HepG2 (cell line): ENCODE measurements around the gene STUB1. TPM values are rescaled to one million over a fixed set of nuclear protein-coding genes. Genes with fewer than 3 reads are reported as not detected.

ENCODE experiments used
- EP300 ChIP-seq, 3 experiments: sonication (generic) in 1 of 3; formaldehyde crosslinking in 1 of 3; IDR thresholded peaks; 2 replicates each; pipeline versions ENCODE4 v1.5.1 to v1.6.1; 2011 to 2020; ENCODE audit warnings: low read depth in 2 of 3, low read length in 2 of 3, borderline replicate concordance in 1 of 3, improper control_type of control experiment in 1 of 3, mild to moderate bottlenecking in 1 of 3, missing genetic modification reagents in 1 of 3, moderate library complexity in 1 of 3
- GMEB1 ChIP-seq: sonication (generic); formaldehyde crosslinking; IDR thresholded peaks from 2 replicates; pipeline ENCODE4 v1.5.1; 2020; ENCODE audit warnings: missing genetic modification reagents, mild to moderate bottlenecking, borderline replicate concordance
- KDM5A ChIP-seq: fragments of 200-600 bp; sonication (generic); IDR thresholded peaks from 2 replicates; pipeline ENCODE4 v1.7.0; 2018; ENCODE audit warnings: antibody characterized with exemption, mild to moderate bottlenecking, low read length, borderline replicate concordance
- KDM5B ChIP-seq: sonication (generic); formaldehyde crosslinking; IDR thresholded peaks from 2 replicates; pipeline ENCODE4 v1.4.0; 2020; ENCODE audit warnings: missing genetic modification reagents, mild to moderate bottlenecking, borderline replicate concordance
- NONO ChIP-seq, 2 experiments: fragments of 450-650 bp in 1 of 2; sonication (generic) in 1 of 2; formaldehyde crosslinking in 1 of 2; IDR thresholded peaks in 1 of 2; conservative IDR thresholded peaks in 1 of 2; 2 replicates each; pipeline versions ENCODE4 v1.6.1 to v1.8.0; 2017 to 2022; ENCODE audit warnings: mild to moderate bottlenecking in 1 of 2, missing genetic modification reagents in 1 of 2, moderate library complexity in 1 of 2
- PRDM15 ChIP-seq: sonication (generic); formaldehyde crosslinking; IDR thresholded peaks from 2 replicates; pipeline ENCODE4 v1.4.0; 2020; ENCODE audit warnings: missing genetic modification reagents
- STAG1 ChIP-seq: sonication (generic); formaldehyde crosslinking; IDR thresholded peaks from 2 replicates; pipeline ENCODE4 v1.4.0; 2020; ENCODE audit warnings: missing genetic modification reagents
- ZKSCAN8 ChIP-seq: IDR thresholded peaks from 2 replicates; pipeline ENCODE4 v1.6.1; 2016; ENCODE audit warnings: borderline replicate concordance, missing genetic modification reagents, missing compliant biosample characterization
- ZNF10 ChIP-seq: sonication (generic); formaldehyde crosslinking; IDR thresholded peaks from 2 replicates; pipeline ENCODE4 v1.4.0; 2020; ENCODE audit warnings: mild to moderate bottlenecking, low read depth, missing genetic modification reagents, borderline replicate concordance
- ZNF121 ChIP-seq: sonication (generic); formaldehyde crosslinking; IDR thresholded peaks from 2 replicates; pipeline ENCODE4 v1.5.0; 2020; ENCODE audit warnings: mild to moderate bottlenecking, missing genetic modification reagents
- ZNF430 ChIP-seq: sonication (generic); formaldehyde crosslinking; IDR thresholded peaks from 2 replicates; pipeline ENCODE4 v1.9.0; 2021; ENCODE audit warnings: mild to moderate bottlenecking, missing genetic modification reagents
- ZNF558 ChIP-seq: sonication (generic); formaldehyde crosslinking; IDR thresholded peaks from 2 replicates; pipeline ENCODE4 v1.9.0; 2022; ENCODE audit warnings: mild to moderate bottlenecking, missing genetic modification reagents, borderline replicate concordance
- ZNF570 ChIP-seq: sonication (generic); formaldehyde crosslinking; IDR thresholded peaks from 2 replicates; pipeline ENCODE4 v1.4.0; 2020; ENCODE audit warnings: mild to moderate bottlenecking, missing genetic modification reagents, borderline replicate concordance
- ZNF580 ChIP-seq: IDR thresholded peaks from 2 replicates; pipeline ENCODE4 v1.6.1; 2016; ENCODE audit warnings: low read depth, borderline replicate concordance
- ZNF704 ChIP-seq: sonication (generic); formaldehyde crosslinking; IDR thresholded peaks from 2 replicates; pipeline ENCODE4 v1.8.1; 2023; ENCODE audit warnings: mild to moderate bottlenecking, inconsistent platforms, moderate library complexity, missing genetic modification reagents, borderline replicate concordance
- ZSCAN5A ChIP-seq: sonication (generic); formaldehyde crosslinking; IDR thresholded peaks from 2 replicates; pipeline ENCODE4 v1.8.0; 2022; ENCODE audit warnings: mild to moderate bottlenecking, missing genetic modification reagents, borderline replicate concordance
- polyA plus RNA-seq, 8 experiments: library from polyadenylated mRNA; depleted of rRNA in 3 of 8; stranded (reverse) in 7 of 8; unstranded in 1 of 8; fragments of >200 nt; fragmentation: Illumina TruSeq in 4 of 8; extraction: Trizol in 4 of 8; gene quantifications; 2 replicates each; pipeline versions ENCODE4 v1.2.1 to v1.2.3, GENCODE V29; 2011 to 2016; ENCODE audit warnings: low read depth in 4 of 8, missing spikeins in 1 of 8, mixed read lengths in 1 of 8; ENCODE audit not compliant: insufficient read depth in 1 of 8
- total RNA-seq, 5 experiments: library from RNA; depleted of rRNA; stranded (reverse); fragments of >200 nt; fragmentation: Illumina TruSeq; extraction: Trizol; gene quantifications; 2 replicates each; pipeline ENCODE4 v1.2.3, GENCODE V29; 2016; ENCODE audit warnings: low read depth in 1 of 5

STUB1 gene
- total and polyA plus RNA-seq, 2 of the 13 experiments (the other 11 are each of a cell fraction or from before 2014, with no cell fraction given) = 52.9 to 78.2 TPM

GRCh38 chr16:720990-721764 lies 41.0 kb downstream of the STUB1 start, which contains the start of gene ANTKMT (continued):
- TF ChIP-seq ZNF704 (CRISPR knock-in tag) (no peak), STAG1 (CRISPR knock-in tag) (no peak), ZNF10 (CRISPR knock-in tag) (no peak), ZNF121 (CRISPR knock-in tag) (no peak; the same call in 1 of the 2 replicates), ZNF580 (CRISPR knock-in tag) (peak; percentile 41; the same call in 1 of the 2 replicates), EP300 (IDR thresholded peaks at IDR 0.05; ENCODE audit: low read depth in 2 of 2, low read length in 2 of 2) (0 out of 4 replicates have a peak, but pooled peaks of 1 of the 2 experiments have one; percentile 15), EP300 (CRISPR knock-in tag; IDR thresholded peaks at IDR 0.05; ENCODE audit: borderline replicate concordance) (no peak), KDM5A (peak; percentile 88), ZNF570 (CRISPR knock-in tag) (0 out of 2 replicates have a peak, but pooled peaks have one; percentile 47), PRDM15 (CRISPR knock-in tag) (0 out of 2 replicates have a peak, but pooled peaks have one; percentile 42), ZNF430 (CRISPR knock-in tag) (peak; percentile 85), ZNF558 (CRISPR knock-in tag) (peak; percentile 54; the same call in 1 of the 2 replicates), NONO (IDR thresholded peaks at IDR 0.05) (no peak), NONO (CRISPR knock-in tag; conservative IDR thresholded peaks at IDR 0.05) (peak; percentile 65; the same call in 1 of the 2 replicates), GMEB1 (CRISPR knock-in tag) (peak; percentile 54), ZKSCAN8 (CRISPR knock-in tag) (no peak), ZSCAN5A (CRISPR knock-in tag) (no peak), KDM5B (CRISPR knock-in tag) (peak; percentile 66)
